CD4-positive, alpha-beta T cell treated with Interferon alpha-2 for 1 hour (primary cell): ENCODE measurements around the gene EMC8.

Experiments used
- DNase-seq, 2 donors: peaks; one replicate each; pipeline ENCODE4 v3.0.0-alpha.2; 2020 to 2022

EMC8 gene

DNA sequence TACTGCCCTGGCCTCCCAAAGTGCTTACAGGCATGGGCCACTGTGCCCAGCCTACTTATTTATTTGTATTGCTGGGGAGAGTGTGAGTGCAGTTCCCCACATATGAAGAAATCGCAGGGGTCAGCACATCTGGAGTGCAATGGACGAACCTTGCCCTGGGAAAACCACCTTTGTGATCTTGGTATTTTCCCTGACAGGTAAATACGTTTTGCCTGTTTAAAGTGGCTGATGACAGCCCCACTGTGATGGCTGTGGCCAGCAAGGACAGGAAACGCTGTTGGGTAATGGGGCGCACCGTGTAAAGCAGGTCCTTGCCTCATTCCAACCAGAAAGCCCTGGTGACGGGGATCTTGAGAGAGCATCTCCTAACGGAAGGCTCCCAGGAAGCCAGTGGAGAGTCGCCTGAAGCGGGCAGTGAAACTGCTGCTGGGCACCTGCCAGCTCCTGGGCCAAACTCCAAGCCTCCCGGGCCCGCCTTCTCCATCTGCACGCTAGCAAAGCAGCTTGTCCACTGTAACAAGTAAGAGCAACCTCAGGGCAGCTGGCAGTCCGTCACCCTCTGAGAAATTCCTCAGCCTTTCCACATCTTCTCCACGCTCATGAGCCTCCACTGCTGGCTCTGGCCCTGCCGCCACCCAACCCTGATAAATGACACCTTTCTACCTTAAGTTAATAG is 17.5 kb downstream of the EMC8 start:
- no peak for DNase-seq

DNA sequence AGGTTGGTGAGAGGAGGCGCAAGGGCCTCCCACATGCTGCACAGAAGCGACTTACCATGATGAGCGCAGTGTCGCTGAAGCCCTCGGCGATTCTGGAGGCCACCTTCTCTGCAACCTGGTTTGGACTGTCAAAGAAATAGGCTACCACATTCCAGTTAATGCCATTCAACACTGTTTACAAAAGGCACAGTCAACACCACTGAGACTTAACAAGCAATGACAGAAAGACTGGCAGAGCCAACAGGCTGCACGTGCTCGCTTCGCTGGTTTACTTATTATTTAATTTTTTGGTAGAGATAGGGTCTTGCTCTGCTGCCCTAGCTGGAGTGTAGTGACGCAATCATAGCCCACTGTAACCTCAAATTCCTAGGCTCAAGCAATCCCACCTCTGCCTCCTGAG is 18.2 kb downstream of the EMC8 start:
- DNase-seq, result no peak

DNA sequence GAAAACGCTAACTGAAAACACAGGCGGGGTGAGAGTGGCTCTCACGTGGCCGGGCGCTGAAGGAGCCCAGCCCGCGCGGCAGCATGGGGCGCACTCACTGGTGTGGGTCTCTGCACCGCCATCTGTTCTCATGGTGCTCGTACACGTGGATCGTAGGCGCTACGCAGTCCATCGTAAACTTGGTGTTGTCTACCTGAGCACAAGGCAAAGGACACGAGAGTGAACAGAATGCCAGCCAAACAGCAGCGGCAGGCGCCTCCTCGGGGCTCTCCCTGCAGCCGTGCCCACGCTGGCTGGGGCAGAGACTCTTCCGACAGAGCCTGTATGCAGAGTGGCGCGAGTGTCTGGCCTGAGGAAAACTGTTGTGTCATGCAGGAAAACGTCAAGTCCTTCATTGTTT is 19.1 kb downstream of the EMC8 start:
- no peak for DNase-seq

DNA sequence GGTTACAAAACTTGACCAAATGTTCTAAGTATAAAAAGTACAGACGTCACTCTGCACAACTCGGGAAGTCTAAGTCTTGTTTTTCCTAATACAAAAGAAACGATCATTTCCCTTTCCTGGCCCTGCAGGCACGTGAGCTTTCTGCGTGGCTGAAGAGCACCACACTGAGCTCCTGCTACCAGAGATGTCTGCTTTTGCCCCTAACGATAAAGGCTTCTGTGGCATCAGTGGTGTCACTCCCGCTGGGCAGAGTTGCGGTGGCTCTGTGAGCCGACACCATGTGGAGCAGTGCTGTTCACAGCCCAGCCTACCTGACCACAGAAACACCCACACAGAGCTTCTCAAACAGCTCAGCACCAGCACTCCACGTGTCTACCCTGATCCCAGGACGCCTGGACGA is 20.5 kb downstream of the EMC8 start:
- no peak for DNase-seq

DNA sequence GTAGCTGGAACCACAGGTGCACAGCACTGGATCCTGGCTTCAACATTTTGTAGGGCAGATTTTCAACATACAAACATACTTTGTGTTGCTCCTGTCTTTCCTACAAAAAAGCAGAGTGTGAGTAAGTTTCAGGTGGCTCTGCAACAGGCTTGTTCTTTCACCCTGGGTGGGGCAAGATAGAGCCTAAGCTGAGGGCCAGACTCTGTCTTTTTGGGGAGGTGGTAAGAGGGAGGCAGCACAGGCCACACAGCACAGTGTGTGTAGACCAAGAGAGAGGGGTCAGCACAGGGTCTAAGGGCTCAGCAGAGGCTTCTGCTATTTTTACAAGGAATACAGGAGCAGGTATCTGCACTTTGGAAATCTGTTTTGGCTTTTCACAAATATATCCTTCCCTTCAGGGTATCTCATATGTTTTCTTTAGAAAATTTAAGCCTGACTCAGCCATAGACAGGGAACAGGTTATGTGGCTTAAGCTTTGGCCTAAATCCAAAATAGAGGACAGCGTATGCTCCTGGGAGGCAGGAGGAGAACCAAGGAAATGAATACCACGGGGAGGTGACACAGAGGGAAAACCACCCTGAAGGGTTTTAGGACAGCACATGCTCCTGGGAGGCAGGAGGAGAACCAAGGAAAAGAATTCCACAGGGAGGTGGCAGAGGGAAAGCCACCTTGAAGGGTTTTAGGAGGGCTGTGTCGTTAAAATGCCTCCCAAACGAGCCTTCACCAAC is 21.6 kb downstream of the EMC8 start:
- DNase-seq, result no peak

DNA sequence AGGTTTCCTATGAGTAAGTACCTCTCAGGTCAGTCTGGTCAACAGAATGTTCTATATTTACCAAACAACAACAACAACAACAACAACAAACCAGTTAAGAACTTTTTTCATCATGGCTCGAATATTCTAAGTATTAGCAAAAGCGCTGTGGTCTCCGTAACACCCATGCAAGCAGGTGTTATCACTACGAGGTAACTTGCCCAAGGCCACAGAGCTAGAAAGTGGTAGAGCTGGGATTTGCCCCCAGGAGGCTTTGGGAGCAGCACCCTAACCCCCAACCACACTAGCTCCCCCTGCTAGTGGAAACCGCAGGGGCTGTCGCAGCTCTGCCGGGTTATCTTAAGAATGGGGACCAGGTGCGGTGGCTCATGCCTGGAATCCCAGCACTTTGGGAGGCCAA is 24.5 kb downstream of the EMC8 start:
- no peak for DNase-seq

DNA sequence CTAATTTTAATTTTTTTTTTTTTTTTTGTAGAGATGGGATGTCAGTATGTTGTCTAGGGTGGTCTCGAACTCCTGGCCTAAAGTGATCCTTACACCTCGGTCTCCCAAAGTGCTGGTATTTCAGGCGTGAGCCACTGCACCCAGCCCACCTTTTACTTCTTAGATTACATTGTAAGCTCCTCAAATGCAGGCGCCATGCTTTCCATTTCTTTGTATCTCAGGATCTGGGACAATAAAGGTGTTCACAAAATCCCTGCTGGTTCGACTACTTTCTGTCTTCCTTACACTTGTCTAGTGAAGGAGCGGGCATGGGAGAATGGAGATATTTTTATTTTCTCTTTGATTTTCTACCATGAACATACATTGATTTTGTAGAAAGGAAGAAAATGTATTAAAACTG is 25.2 kb downstream of the EMC8 start:
- no peak for DNase-seq

DNA sequence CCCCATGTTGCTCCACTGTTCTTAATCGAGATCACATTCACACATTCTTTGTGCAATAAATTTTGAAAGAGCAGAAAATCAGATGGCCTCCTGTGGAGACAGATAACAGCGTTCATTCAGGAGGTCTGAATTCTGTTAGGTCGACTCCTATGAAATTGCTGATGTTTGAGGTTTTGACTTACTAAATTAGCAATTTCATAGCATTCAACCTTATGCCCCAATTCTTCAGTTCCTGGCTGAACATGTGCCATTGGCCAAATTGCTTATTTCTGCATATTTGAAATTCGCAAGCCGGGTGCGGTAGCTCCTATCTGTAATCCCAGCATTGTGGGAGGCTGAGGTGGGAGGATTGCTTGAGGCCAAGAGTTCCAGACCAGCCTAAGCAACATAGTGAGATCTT is 26.3 kb downstream of the EMC8 start:
- DNase-seq, result no peak

DNA sequence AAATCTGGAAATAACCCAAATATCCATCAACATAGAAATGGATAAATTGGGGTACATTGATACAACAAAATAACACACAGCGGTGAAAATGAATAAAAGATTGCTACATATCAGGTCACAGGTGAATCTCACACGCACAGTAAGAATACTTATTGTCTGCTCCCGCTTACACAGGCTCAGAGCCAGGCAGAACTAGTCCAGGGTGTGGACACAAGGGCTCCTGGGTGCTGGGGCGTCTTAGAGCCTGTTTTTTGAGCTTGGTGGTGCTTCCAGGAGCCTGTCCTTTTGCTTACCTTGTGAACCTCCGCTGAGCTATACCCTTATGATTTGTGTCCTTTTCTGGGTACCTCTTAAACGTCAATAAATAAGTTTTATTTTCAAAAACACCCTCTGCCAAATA is 28.6 kb downstream of the EMC8 start:
- no peak for DNase-seq

DNA sequence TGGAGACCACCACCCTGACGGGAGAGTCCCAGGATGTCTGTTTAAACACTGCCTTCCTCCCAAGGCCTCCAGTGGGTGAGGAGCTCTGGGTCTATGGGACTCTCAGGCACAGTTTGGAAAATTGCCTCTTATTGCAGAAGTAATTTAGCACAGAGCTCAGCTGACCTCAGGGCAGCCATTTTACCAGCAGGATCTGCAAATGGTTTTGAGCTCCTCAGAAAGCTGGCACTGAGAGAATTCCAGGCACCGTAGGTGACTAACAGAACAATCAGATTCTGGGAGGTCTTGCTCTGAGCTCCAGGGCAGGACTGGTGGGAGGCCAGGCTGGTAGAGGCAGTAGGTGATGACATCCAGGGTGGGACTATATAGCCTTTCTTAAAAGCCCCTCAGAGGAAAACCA is 31.1 kb downstream of the EMC8 start:
- DNase-seq, result no peak

DNA sequence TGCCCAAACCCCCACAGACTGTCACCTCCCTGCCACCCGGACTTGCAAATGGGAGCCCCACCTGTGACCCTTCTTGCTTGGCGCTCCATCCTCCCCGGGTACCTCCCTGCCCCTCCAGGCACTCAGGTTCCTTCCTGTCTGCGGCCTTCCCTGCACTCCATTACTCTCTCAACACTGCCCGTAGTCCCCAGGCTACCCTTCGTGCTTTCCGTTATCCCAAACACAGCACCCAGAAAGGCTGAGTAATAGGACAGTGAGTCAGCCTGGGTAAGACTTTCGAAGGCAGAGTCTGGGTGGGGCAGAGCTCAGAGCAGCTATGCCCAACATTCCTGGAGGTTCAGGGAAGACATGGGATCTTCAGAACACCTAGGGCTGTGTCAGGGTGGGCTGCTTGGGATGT is 31.8 kb downstream of the EMC8 start:
- no peak for DNase-seq

DNA sequence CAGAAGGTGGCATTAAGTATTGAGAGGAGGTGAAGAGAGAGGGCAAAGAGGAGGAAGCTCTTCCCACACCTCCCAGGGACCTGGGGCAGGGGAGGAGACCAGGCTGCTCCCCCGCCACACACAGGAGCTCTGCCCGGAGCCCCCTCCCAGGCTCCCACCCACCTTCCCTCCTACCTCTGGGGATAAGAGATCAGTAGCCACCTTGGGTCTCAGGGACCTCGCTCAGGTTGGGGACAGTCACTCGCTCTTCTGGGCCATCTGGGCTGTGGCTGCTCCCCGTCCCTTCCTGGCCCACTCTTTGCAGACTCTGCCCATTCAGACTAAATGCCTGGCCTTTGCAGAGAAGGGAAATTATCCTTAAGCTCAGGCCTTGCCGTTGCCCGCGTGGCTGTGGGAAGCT is 33.6 kb downstream of the EMC8 start:
- no peak for DNase-seq

DNA sequence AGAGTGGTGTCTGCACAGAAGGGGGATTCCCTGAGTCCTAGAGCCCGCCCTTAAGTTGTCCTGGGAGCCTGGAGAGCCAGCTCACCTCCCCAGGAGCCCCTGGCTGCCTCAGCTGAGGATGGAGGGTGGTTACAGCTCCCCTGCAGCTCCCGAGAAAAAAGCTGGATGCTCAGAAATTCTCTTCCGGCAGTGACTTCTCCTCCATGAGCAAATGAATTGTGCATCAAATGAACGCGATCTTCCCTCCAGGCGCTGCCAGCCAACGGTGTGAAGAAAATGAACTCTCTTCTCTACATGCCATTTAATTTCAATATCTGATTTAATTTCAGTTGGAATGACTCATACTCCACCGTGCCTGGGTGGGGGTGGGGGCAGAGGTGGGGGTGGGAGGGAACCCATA is 34.1 kb downstream of the EMC8 start:
- DNase-seq, result no peak

DNA sequence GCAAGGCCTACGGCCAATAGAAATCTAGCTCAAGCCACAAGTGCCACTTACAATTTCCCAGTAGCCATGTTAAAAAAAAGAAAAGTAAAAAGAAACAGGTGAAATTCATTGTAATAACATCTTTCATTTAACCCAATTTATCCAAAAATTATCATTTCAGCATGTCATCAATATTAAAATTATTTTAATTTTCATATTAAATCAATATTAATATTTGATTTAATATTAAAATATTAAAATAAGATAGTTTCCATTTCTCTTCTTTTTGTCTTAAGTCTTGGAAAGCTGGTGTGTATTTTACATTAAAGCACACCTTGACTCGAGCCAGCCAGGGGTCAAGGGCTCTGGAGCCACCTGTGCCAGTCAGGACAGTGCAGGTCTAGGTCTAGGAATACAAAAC is 35.7 kb downstream of the EMC8 start:
- no peak for DNase-seq

DNA sequence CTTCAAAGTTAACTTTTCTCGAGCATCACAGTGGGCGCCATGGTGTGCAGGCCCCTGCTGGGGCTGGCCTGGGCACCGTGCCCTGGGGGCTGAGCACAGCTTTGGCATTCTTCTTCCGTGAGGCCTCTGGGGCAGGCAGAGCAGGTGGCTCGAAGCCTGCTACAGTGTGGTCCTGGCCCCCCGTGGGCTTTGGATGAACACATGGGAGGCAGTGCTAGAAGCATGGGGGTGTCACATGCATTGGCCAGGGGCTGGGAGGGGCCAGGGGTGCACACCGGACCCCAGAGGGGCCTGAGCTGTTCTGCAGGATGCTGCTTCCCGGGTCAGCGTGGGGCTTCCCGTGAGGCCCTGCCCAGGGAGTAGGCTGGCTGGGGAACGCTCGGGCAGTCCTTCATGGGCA is 36.4 kb downstream of the EMC8 start:
- no peak for DNase-seq

DNA sequence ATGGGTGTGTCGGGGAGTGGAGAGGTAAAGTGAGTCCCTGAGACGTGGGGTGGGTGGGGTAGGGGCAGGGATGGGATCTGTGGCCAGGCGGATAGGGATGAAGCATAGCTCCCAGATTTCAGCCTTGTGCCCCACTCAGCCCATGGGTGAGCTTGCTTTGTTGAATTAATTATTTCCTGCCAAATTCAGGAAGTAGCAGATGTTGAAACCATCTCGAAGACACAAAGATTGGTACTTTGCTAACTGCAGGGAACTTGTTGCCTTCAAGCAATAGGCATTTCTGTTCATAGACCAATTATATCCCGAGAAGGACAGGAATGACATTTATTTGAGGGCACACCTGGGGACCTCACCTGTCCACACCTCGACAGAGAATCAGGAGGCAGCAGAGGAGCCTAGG is 37.5 kb downstream of the EMC8 start:
- DNase-seq, result no peak

DNA sequence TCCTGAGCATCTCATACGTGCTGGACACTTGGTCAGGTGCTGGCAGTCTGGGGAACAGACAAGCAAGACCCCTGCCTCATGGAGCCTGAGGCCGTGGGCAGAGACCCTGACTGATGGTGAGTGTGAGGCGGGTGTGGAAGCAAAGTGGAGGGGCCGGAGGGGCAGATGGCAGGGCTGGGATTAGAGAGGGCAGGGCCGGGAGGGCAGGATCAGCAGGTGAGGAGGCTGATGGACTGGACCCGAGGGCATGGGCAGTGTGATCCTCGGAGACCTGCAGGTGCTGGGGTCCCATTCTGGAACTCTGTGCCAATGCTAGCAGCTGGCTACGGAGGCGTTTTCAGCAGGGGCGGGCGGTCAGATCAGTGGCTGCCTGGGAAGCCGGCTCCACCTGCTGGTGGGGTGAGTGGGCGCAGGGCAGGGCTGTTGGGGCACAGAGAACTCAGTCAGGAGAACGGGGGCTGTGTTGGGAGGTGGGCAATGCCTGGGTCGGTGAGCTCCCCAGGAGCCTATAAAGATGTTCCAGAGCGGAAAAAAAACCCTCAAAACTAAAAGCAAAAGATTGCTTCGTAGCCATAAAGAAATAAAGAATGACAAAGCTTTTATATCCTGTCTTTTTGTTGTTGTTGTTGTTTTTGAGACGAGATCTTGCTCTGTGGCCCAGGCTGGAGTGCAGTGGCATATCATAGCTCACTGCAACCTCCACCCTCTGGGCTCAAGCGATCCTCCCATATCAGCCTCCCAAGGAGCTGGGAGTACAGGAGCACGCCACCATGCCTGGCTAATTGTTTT is 39.5 kb downstream of the EMC8 start:
- peak; percentile 14 to 48 for DNase-seq

DNA sequence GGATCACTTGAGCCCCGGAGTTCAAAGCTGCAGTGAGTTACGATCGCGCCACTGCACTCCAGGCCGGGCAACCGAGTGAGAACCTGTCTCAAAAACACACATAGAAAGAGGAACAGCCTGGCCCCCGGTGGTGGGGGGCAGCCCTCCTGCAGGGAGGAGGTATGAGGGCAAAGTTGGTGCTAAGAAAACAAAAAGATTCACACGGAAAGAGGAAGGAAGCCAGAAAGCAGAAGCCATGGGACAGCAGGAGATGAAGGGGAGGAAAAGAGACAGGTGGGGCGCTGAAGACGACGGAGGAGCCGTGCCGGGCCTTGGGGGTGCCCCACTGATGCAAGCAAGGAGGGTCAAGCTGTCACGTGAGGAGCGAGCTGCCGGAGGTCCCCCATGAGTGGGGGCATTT is 40.2 kb downstream of the EMC8 start:
- DNase-seq, result peak in 1 of 2 donors; percentile 65

DNA sequence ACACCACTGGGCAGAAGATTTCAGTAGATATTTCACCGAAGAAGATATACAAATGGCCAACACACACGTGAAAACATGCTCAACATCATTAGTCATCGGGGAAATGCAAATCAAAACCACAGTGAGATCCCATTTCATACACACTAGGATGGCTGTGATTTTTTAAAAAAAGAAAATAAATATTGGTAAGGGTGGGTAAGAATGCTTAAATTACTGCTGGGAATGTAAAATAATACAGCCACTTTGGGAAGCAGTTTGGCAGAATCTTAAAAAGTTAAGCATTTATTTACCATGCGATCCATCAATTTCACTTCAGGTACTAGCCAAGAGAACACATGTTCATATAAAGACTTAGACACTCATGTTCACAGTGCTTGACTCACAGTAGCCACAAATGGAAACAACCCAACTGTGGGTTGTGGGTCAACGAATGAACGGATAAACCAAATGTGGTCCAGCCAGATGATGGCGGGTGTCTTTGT is 42.0 kb downstream of the EMC8 start:
- DNase-seq, result no peak

DNA sequence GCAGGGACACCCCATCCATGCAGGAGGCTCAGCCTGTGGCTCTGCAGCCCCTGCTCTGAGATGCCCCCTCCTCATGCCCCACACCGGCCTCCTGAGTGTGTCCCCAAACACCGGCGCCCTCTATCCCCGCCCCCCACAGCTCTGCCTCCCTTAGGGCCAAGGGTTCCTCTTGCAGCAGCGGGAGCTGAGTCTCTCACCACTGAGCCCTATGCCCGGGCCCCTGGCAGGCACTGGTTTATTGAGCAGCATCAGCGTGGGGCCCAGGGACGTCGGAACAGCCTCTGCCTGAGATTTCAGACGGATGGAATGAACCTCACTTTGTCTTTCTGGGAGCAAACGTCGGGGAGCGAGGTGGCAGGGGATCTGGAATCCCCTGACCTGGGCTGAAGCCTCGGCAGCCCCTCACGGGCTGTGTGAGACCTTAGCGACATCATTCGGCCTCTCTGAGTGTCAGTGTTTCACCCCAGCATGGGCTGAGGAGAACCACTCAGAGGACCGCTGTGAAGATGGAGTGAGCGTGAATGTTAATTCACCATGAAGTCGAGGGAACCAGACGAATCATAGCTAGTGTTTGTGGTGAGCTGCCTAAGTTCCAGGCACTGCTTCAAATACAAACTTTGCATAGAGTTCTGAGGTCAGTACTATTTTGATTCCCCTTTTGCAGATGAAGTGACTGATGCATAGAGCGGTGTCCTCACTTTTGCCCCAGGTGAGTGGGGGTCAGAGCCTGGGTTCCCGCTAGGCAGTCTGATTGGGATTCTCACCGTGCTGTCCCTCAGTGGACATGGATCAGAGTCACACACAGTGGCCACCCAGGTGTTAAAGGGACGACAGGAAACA is 43.2 kb downstream of the EMC8 start:
- peak in 1 of 2 donors; percentile 31 for DNase-seq

DNA sequence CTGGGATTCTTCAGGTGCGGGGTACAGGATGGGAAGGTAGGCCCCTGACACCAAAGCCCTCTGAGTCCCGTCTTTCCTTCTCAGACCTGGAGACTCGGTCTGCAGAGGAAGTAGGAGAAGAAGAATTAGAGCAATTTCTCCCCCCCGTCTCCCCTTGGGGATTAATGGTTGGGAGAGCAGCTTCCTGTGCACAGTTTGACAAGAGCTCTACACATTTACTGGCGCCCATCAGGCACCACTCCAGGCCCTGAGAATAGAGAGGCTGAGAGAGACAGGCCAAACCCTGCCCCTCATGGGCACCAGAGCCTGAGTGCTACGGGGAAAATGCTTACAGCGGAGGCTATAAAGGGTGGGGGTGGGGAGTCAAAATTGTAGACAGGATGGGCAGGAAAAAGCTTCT is 44.9 kb downstream of the EMC8 start:
- no peak for DNase-seq

DNA sequence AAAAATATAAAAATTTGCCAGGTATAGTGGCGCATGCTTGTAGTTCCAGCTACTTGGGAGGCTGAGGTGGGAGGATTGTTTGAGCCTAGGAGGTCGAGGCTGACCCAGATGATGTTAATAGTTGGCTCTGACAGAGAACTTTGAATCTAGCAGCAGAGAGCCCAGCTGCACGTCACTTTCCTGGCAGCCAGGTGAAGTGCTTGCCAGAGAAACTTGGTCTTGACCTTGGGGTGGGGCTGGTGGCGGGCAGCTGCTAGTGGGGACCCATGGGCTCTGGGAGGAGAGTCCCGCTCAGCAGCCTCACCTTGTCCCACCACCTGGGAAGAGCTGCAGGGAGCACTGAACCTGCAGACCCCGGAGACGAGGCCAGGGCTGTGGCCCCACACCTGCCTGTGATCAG is 45.4 kb downstream of the EMC8 start:
- no peak for DNase-seq

DNA sequence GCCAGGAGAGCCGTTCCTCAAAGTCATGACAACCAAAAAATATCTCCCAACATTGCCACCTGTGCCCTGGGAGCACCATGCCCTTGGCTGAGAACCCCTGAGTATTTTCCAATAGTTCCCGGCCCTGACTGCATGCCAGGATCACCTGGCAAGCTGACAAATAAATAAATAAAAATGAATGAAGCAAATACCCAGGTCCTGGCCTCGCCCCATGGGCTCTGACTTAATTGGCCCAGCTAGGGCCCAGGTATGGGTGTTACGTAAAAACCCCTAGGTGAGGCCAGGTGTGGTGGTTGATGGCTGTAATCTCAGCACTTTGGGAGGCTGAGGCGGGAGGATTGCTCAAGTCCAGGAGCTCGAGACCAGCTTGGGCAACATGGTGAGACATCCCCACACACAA is 45.8 kb downstream of the EMC8 start:
- no peak for DNase-seq
